ENCODE measurements around the gene CCDC137.

Gene CCDC137

GRCh38 chr17:81682565-81683207 lies 16.1 kb downstream of the CCDC137 start:
- TF ChIP-seq CTCF (conservative IDR thresholded peaks at IDR 0.05; ENCODE audit: low read depth, low read length) = no peak
- peak overlapping the region; percentile 73 for H3K4me3 ChIP-seq (ENCODE audit: low read depth, low read length)
- DNase-seq (ENCODE audit: low read depth) = peak; percentile 41

GRCh38 chr17:81683208-81683583 lies 16.7 kb downstream of the CCDC137 start:
- DNase-seq (ENCODE audit: low read depth) = no peak
- peak overlapping the region; percentile 73 for H3K4me3 ChIP-seq (ENCODE audit: low read depth, low read length)
- TF ChIP-seq CTCF (conservative IDR thresholded peaks at IDR 0.05; ENCODE audit: low read depth, low read length) = no peak

GRCh38 chr17:81683584-81684441 lies 17.3 kb downstream of the CCDC137 start, which contains the start of the genes ARL16 and HGS:
Gene ARL16 (minus strand): TSS chr17:81683797. CDS start chr17:81683753, 44 bp downstream.
Gene HGS (plus strand): TSS chr17:81684011. CDS start chr17:81684067, 56 bp downstream.
- peak within 1 kb of the TSS; percentile 76 for H3K4me3 ChIP-seq (ENCODE audit: low read depth, low read length)
- no peak for TF ChIP-seq CTCF (conservative IDR thresholded peaks at IDR 0.05; ENCODE audit: low read depth, low read length)
- DNase-seq (ENCODE audit: low read depth) = peak; percentile 99

GRCh38 chr17:81684442-81684911 lies 17.9 kb downstream of the CCDC137 start:
- no peak for TF ChIP-seq CTCF (conservative IDR thresholded peaks at IDR 0.05; ENCODE audit: low read depth, low read length)
- H3K4me3 ChIP-seq (ENCODE audit: low read depth, low read length) = peak overlapping the region; percentile 76
- no peak for DNase-seq (ENCODE audit: low read depth)

- peak; percentile 61 for DNase-seq (ENCODE audit: low read depth)
- TF ChIP-seq CTCF (conservative IDR thresholded peaks at IDR 0.05; ENCODE audit: low read depth, low read length) = no peak
- H3K4me3 ChIP-seq (ENCODE audit: low read depth, low read length) = peak overlapping the region; percentile 76
These were observed 18.6 kb downstream of the CCDC137 start for GRCh38 chr17:81685108-81685507.

GRCh38 chr17:81686614-81687013 lies 20.1 kb downstream of the CCDC137 start:
- no peak for DNase-seq (ENCODE audit: low read depth)
- TF ChIP-seq CTCF (conservative IDR thresholded peaks at IDR 0.05; ENCODE audit: low read depth, low read length) = no peak
- H3K4me3 ChIP-seq (ENCODE audit: low read depth, low read length) = no peak overlapping the region

Measured in choroid plexus epithelial cell (primary cell).